Kidney (tissue), 14 donors: ENCODE measurements around the gene TYR. TPM values are rescaled to one million over a fixed set of nuclear protein-coding genes. Genes with fewer than 3 reads are reported as not detected.
"Not testable (repeated sequence)": the region's sequence is repeated elsewhere in the genome, so short reads cannot be mapped to it uniquely, and the experiment has no call there.

Source experiments
- DNase-seq, 5 donors: peaks; one replicate each; pipeline ENCODE4 v3.0.0-alpha.2; 2013 to 2020
- FAIRE-seq: peaks from 2 replicates; lab custom pipeline; 2012; peaks lifted over from hg19 to GRCh38; lab: Jason Lieb, UNC
- H3K27ac ChIP-seq, 2 donors: one replicate each; pipeline ENCODE4 v1.7.0; 2013; ENCODE audit warnings: low read depth in 2 of 2, low read length in 2 of 2, inconsistent platforms in 1 of 2
- H3K27me3 ChIP-seq: one replicate; pipeline ENCODE4 v1.7.1; 2013; ENCODE audit warnings: low read length, inconsistent platforms; ENCODE audit not compliant: control insufficient read depth, insufficient read depth
- H3K36me3 ChIP-seq, 3 donors: one replicate each; pipeline versions ENCODE4 v1.7.0 to v1.7.1; 2013; ENCODE audit warnings: low read length in 3 of 3, control low read depth in 1 of 3, inconsistent platforms in 1 of 3; ENCODE audit not compliant: insufficient read depth in 3 of 3, control insufficient read depth in 2 of 3
- H3K4me1 ChIP-seq, 3 donors: one replicate each; pipeline versions ENCODE4 v1.7.0 to v1.7.1; 2013; ENCODE audit warnings: low read length in 3 of 3, inconsistent platforms in 1 of 3, low read depth in 1 of 3; ENCODE audit not compliant: control insufficient read depth in 2 of 3, insufficient read depth in 2 of 3
- H3K4me3 ChIP-seq, 3 donors: one replicate each; pipeline versions ENCODE4 v1.7.0 to v1.8.1; 2013; ENCODE audit warnings: low read length in 3 of 3, control low read depth in 1 of 3, inconsistent platforms in 1 of 3
- H3K9ac ChIP-seq, 3 donors: one replicate each; pipeline versions ENCODE4 v1.7.0 to v1.7.1; 2013; ENCODE audit warnings: low read length in 3 of 3, control low read depth in 1 of 3, inconsistent platforms in 1 of 3
- H3K9me3 ChIP-seq, 3 donors: one replicate each; pipeline versions ENCODE4 v1.7.0 to v1.7.1; 2013; ENCODE audit warnings: low read length in 3 of 3, control low read depth in 1 of 3, inconsistent platforms in 1 of 3; ENCODE audit not compliant: control insufficient read depth in 2 of 3, insufficient read depth in 1 of 3
- intact Hi-C: fragments of 100-400 bp; cut with DNase I; formaldehyde crosslinking; loops from one replicate; pipeline ENCODE4 v1.11.1; 2022
- polyA plus RNA-seq: library from polyadenylated mRNA; stranded (reverse); fragments of 350-450 nt; fragmentation: Illumina TruSeq; extraction: RNeasy Lipid Tissue Mini Kit (QIAGEN cat#74804); gene quantifications from one replicate; pipeline ENCODE4 v1.2.3, GENCODE V29; 2014; ENCODE audit warnings: low read depth, low replicate concordance; ENCODE audit not compliant: insufficient read depth
- total RNA-seq: library from RNA; stranded (reverse); fragmentation: NEBNext Ultra II Directional; extraction: Animal tissue kit (Norgen Biotek cat#: 25700); gene quantifications from one replicate; pipeline ENCODE4 v1.2.1, GENCODE V29; 2021
- TF ChIP-seq, protein P1 (sequence below): IDR thresholded peaks from 3 replicates; pipeline ENCODE4 v1.5.1; 2012; ENCODE audit warnings: mild to moderate bottlenecking, moderate library complexity, borderline replicate concordance; ENCODE audit not compliant: insufficient read depth; ENCODE audit errors: extremely low read depth
- donor health status: control.
- donor health status: control.
- donor health status: control.
- donor health status: control.
- donor health status: control.
- donor health status: DM: yes; HTN: yes; CAD: no.
- donor health status: Normal renal cell carcinoma (clear cell type).

Gene TYR
- total and polyA plus RNA-seq, 2 donors from 2014 or later, result not detected

DNA sequence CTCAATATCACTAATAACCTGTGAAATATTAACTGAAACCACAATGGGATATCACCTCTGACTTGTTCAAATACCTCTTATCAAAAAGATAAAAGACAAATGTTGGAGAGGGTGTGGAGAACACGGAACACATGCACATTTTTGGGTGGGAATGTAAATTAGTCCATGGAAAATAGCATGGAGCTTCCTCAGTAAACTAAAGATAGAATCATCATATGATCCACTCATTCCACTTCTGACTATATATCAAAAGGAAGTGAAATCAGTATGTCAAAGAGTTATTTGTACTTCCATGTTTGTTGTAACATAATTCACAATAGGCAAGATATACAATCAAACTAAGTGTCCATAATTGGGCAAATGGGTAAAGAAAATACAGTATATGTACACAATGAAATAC is 57.4 kb downstream of the TYR start:
- no peak for DNase-seq
- Histone ChIP-seq H3K9ac (no peak overlapping the region), H3K4me3 (no peak overlapping the region), H3K36me3 (no peaks in the 10 kb centered on the region), H3K27me3 (no peaks in the 10 kb centered on the region), H3K9me3 (no peaks in the 10 kb centered on the region), H3K27ac (no peak overlapping the region), H3K4me1 (no peaks in the 10 kb centered on the region)
- FAIRE-seq, result no peak
- intact Hi-C loops, result no loop called here
- TF ChIP-seq, protein P1, sequence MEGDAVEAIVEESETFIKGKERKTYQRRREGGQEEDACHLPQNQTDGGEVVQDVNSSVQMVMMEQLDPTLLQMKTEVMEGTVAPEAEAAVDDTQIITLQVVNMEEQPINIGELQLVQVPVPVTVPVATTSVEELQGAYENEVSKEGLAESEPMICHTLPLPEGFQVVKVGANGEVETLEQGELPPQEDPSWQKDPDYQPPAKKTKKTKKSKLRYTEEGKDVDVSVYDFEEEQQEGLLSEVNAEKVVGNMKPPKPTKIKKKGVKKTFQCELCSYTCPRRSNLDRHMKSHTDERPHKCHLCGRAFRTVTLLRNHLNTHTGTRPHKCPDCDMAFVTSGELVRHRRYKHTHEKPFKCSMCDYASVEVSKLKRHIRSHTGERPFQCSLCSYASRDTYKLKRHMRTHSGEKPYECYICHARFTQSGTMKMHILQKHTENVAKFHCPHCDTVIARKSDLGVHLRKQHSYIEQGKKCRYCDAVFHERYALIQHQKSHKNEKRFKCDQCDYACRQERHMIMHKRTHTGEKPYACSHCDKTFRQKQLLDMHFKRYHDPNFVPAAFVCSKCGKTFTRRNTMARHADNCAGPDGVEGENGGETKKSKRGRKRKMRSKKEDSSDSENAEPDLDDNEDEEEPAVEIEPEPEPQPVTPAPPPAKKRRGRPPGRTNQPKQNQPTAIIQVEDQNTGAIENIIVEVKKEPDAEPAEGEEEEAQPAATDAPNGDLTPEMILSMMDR, result no peak

- H3K4me1 ChIP-seq, result no peaks in the 10 kb centered on the region
- H3K27me3 ChIP-seq, result no peaks in the 10 kb centered on the region
- H3K27ac ChIP-seq, result no peak overlapping the region
- FAIRE-seq, result no peak
- no peak overlapping the region for H3K9ac ChIP-seq
- H3K36me3 ChIP-seq, result no peaks in the 10 kb centered on the region
- H3K9me3 ChIP-seq, result no peaks in the 10 kb centered on the region
- no peak overlapping the region for H3K4me3 ChIP-seq
- intact Hi-C loops, result no loop called here
- TF ChIP-seq, protein P1, result no peak
- DNase-seq, result no peak
These were observed 58.3 kb downstream of the TYR start for GRCh38 chr11:89235976-89236375.

DNA sequence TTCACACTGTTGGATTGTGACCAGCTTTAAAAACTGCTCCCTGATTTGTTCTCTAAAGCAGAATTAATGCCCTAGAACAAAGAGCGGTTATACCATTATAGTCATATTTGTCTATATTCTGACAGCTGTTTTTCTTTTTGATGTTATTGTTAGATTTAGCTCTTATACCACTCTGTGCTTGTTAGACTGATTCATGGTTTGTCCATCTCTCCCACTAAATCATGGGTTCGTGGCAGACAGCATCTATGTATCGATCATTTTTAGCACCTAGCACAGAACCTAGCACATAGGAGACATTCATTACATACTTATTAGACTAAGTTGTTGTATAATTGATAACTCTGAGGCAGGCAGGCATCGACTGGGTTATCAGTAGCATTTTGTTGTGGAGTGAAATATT is 69.3 kb downstream of the TYR start:
- intact Hi-C loops, H3K36me3 ChIP-seq, H3K9ac ChIP-seq, DNase-seq, FAIRE-seq, H3K4me3 ChIP-seq, H3K9me3 ChIP-seq, H3K4me1 ChIP-seq, H3K27ac ChIP-seq, H3K27me3 ChIP-seq: not testable (repeated sequence)

- Histone ChIP-seq H3K27ac (no peak overlapping the region), H3K27me3 (no peaks in the 10 kb centered on the region), H3K9me3 (no peaks in the 10 kb centered on the region), H3K9ac (no peak overlapping the region), H3K4me1 (no peaks in the 10 kb centered on the region), H3K36me3 (no peaks in the 10 kb centered on the region), H3K4me3 (no peak overlapping the region)
- FAIRE-seq, result no peak
- TF ChIP-seq, protein P1, result no peak
- DNase-seq, result no peak
- intact Hi-C loops, result no loop called here
These were observed 71.5 kb downstream of the TYR start for GRCh38 chr11:89249196-89249595.

DNA sequence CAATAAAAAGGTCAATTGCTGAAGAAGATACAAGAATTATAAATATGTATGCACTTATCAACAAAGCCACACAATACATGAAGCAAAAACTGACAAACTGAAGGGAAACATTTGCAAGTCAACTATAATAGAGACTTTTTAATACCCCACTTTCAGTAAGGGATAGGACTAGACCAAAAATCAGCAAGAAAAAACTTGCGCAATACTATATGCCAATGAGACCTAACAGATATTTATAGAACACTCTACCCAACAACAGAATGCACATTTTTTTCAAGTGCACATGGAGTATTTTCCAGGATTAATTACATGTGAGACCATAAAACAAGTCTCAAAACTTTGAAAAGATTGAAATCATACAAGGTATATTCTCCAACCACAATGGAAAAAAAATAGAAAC is 83.8 kb downstream of the TYR start:
- DNase-seq, H3K27ac ChIP-seq, H3K9me3 ChIP-seq, FAIRE-seq, H3K4me1 ChIP-seq, intact Hi-C loops, H3K36me3 ChIP-seq, H3K27me3 ChIP-seq, H3K4me3 ChIP-seq, H3K9ac ChIP-seq: not testable (repeated sequence)
